NCI-H82 (cell line): ENCODE data around the gene FLYWCH1.

Source experiments
- DNase-seq: peaks from one replicate; lab custom pipeline; 2025; lab: John Stamatoyannopoulos, UW

Gene FLYWCH1

DNA sequence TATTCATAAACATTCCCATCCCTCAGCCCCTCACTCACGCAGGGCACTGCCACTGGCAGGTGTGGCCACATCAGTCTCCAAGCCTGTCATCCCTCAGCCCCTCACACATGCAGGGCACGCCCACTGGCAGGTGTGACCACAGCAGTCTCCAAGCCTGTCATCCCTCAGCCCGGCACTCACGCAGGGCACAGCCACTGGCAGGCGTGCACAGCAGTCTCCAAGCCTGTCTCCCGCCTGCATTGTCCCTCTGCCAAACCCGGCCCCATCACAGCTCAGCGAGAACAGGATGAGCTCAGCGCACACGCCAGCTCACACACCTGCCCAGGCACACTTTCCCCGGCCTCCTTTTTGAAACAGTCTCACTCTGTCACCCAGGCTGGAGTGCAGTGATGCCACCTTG lies 40.9 kb downstream of the FLYWCH1 start:
- DNase-seq: no peak

DNA sequence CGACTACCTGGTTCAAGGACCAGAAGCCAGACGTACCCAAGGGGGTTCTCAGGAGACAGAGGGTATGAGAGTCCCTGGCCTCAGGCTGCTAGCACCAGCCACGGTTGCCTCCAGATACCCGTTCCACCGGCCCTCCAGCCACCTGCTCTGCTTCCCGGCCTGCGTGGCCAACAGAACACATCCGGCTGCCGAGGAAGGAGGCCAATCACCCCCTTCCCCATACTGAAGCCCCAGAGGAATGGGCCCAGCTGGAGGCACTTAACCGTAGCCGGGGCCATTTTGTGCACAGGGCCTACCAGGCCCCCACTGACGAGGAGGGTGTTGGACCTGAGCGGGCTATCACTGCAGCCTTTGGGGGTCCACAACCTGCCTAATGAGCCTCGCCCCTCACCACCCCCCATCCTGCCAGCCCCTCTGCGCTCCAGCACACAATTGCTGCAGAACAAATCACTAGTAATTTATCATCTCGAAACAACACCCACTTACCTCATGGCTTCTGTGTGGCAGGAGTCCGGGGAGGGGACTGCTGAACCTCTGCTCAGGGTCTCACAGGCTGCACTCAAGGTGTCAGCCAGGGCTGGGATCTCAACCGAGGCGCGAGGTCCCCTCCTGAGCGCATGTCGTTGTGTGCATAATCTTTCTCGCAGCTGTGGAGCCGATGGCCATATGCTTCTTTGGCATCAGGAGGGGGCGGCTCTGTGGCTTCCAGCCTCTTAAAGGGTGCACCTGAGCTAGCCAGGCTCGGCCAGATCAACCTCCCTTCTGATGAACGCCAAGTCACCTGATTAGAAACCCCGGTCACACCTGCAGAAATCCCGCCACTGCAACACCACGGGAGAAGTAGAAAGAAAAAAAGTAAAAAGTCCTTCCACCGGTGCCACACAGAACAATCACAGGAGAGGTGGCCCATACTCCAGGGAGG lies 42.2 kb downstream of the FLYWCH1 start:
- peak; percentile 91 for DNase-seq

DNA sequence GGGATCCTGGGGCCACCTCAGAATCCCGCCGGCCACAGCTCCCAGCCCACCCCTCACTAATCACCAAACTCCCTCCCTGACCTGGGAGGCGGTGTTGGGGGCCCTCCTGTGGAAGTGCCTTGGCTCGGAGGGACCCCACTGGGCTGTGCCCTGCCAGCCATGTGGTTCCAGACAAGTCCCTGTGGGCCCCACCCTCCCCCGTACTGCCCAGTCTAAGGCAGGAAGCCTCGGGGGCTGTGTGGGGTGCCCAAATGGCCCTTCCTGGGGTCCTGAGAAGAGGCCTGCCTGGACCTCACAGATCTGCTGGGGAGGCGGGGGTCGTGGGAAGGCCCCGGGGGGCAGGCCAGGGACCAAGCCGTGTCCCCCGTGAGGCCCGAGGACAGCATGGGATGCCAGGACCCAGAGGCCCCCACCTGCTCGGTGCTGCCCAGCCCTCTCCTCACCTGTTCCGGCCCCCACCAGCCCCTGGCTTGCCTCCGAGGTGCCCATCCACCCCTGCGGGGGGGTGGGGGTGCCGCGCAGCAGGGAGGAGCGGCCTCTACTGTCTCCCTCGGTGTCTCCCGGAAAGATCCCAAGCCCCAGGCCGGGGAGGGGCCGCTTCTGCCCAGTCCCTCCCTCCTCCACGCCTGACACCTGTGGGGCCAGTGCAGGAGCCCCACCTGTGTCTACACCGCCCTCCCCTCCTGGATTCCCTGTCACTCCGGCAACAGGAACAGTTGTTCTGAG lies 43.1 kb downstream of the FLYWCH1 start:
- DNase-seq: no peak

DNA sequence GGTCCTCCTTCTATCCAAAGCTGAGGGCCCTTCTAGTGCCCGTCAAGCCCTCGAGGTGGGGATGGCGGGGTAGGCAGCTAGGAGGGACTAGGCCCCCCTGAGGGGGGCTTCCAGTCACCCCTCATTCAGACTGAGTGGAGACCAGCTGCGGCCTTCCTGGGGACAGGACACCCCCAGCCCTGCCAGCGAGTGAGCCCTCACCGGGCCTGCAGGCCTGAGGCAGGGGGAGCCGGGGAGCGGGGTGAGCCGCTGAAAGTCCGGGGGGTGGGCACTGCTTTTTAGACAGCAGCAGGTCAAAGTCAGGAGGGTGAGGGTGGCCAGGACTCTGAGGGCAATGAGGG lies 43.7 kb downstream of the FLYWCH1 start:
- no peak for DNase-seq

DNA sequence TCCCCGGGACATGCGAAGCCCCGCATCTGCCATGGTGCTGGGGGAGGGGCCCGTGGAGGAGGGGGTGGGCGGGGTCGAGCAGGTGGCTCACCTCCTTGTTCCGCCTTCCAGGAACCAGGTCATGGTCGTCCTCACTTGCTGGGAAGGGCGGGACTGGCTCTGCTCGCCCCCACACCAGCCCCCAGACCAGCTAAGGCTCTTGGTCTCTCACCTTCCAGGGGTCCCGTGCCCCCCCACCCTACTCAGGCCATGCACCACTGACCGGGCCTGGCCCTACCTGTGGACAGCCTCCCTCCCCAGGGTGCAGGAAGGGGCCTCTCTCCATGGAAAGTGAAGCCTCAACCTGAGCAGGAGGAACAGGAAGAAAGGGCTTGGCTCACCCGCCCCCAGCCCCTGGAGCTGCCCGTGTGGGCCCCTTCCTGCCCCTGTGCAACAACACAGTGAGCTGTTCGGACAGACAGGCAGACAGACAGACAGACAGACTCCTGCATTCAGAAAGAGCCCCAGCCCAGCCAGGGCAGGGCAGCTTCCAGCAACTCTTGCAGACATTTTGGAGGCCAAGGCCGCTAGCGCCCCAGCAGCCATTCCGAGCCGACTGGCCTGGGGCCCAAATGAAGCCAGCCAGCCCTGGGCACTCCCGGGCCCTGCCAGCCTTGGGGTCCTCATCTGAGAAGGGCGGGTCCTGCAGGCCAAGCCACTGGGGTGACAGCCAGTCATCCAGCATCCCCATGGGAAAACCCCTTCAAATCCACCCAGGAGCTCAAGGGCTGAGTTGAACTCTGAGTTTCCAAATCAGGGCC lies 44.2 kb downstream of the FLYWCH1 start:
- no peak for DNase-seq

DNA sequence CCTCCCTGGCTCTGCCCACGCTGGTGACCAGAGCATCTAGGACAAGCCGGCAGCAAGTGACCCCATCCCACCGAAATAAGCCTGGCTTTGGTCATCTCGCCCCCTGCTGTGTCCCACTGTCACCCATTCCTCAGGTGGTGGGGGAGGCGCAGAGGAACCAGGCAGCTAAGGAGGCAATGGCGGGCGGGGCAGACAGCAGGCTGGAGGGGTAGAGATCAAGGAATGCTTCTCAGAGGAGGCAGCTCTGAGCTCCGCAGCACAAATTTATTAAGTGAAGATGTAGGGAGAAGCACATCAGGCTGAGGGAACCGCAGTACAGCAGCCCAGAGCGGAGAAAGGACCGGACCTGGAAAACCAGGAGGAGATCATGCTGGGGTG lies 44.8 kb downstream of the FLYWCH1 start:
- no peak for DNase-seq

DNA sequence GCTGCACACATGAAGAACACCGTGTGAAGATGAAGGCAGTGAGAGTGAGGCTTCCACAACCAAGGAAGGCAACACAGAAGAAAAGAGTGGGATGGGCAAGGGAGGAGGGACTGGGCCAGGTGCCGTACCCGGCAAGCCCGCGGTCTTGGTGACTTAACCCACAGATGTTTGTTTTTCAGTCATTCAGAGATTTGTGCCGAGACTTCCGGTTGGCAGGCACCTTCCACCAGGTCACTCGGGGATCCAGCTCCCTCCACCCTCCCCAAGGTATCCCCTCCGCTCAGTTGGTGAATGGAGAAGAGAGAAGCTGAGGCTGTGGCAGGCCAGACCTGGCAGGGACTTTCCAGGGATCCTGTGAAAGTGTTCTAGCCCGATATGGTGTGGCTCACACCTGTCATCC lies 47.5 kb downstream of the FLYWCH1 start:
- DNase-seq: no peak

DNA sequence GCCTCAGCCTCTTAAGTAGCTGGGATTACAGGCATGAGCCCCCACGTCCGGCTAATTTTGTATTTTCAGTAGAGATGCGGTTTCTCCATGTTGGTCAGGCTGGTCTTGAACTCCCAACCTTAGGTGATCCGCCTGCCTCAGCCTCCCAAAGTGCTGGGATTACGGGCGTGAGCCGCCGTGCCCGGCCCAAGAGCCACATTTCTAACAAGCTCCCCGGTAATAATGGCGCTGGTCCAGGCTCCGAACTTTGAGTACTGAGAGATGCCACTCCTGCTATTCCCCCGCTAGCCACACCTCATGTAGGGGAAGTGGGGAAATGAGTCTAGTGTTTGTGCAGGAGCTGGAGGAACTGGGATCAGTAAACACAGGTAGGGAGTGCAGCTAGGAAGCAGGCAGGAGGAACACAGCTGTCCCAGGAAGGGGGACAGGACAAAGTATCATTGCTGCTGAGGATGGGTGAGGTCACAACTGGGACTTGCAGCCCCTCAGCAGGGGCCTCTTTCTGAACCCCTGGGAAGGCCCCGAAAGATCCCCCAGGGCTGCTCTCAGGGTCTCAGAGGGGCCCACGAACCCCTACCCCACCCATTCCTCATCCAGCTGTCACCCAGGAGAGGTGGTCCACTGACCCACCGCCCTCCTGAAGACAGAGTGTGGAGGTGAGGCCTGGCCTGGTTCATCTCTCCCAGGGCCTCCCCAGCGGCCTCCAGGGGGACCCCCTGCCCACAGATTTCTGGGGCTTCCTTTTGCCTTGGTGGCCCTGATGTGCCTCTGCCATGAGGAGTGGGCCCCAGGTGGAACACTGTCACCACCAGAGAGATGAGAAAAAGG lies 48.7 kb downstream of the FLYWCH1 start:
- DNase-seq: peak; percentile 37

DNA sequence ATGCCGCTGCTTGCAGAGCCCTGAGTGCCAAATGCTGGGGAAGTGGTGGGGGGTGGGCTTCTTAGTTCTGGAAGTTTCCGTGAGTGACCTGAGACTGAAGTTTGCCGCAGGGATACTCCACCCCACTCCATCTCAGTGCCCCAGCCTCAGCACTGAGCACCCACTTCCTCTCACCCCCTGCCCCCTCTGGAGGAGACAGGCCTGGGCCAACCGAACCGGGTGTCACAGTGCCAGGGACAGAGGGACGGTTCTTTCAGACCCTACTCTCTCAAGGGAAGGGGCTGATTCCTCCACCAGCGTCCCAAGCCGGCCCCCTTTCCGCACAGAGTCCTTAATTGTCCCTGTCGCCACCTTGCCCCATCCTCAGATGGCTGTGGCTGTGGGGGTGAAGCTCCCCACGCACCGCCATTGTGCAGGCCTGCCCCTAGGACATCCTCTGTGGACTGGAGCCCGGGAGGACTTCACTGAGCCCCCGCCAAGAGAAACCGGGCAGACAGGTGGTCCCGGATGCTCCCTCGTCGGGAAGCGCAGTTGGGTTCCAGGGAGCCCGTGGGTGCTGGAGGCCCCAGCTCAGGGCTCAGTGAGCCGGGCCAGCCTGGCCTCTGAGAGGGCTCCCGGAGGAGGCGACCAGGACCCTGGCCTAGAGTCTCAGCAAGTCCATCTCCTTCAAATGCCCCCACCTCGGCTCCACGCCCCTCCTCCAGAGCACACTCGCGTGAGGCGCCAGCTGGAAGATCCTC lies 50.8 kb downstream of the FLYWCH1 start:
- peak; percentile 66 for DNase-seq

DNA sequence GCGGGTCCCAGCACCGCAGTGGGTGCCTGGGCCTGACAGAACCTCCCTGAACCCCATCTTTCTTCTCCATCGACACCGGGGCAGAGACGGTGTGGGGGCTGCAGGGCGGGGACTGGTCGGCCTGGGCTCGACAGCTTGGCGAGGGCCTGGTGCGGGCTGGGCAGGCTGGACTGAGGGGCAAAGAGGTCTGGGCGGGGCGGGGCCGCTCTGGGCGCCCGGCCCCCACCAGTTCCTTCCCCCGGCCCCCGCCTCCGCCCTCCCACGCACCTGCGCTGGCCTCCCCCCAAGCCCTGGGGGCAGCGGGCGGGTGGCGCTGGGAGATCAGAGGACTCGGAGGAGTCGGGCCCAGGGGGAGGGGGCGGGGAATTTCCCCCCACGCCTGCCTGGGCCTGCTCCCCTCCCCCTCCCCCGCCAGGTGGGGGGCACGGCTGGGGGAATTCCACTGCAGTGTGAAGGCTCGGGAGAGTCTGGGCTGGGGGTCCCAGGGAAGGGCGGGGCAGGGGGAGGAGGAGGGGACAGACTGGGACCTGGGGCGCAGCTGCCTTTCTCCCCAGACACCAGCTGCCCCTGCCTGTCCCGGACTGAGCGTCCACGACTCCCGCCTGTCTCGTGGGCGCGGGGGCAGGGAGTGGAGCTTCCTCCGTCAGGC lies 51.5 kb downstream of the FLYWCH1 start:
- peak; percentile 81 for DNase-seq

DNA sequence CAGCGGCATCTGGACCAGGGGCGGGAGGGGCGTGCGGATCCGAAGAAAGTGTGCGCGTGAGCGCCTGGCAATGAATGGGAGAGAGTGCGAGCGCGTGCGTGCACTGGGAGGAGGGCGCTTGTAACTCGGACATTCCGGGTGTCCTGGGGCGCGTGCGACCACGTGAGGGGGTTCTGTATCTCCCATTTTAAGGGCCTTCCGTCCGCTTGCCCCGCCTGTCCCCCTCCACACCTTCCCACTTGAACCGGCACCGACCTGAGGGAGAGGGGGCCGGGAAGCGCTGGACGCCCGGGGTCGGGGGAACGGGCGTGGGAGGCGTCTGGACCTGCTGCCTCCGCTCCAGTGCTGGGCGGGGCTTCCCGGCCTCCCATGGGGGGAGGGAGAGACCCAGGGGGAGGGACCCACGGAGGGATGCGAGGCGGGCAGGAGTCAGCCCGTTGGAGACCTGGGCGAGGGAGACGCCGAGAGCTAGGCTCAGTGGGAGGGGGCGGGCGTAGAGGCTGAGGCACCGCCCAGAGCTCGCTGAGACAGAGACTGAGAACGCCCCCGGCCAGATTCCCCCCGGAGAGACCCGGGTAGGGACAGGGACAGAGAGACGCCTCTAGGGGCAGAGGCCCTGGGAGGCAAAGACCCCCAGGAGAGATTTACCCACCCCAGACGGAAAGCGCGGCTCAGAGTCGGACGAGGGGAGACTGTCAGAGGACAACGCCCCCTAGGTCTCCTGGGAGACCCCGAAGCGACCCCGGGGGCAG lies 52.2 kb downstream of the FLYWCH1 start, which contains the start of gene KREMEN2:
TSS of gene KREMEN2 (plus strand) at position 553 of the 752 bp plus-strand sequence. CDS start 246 bp downstream, outside the sequence.
- DNase-seq: peak; percentile 98

DNA sequence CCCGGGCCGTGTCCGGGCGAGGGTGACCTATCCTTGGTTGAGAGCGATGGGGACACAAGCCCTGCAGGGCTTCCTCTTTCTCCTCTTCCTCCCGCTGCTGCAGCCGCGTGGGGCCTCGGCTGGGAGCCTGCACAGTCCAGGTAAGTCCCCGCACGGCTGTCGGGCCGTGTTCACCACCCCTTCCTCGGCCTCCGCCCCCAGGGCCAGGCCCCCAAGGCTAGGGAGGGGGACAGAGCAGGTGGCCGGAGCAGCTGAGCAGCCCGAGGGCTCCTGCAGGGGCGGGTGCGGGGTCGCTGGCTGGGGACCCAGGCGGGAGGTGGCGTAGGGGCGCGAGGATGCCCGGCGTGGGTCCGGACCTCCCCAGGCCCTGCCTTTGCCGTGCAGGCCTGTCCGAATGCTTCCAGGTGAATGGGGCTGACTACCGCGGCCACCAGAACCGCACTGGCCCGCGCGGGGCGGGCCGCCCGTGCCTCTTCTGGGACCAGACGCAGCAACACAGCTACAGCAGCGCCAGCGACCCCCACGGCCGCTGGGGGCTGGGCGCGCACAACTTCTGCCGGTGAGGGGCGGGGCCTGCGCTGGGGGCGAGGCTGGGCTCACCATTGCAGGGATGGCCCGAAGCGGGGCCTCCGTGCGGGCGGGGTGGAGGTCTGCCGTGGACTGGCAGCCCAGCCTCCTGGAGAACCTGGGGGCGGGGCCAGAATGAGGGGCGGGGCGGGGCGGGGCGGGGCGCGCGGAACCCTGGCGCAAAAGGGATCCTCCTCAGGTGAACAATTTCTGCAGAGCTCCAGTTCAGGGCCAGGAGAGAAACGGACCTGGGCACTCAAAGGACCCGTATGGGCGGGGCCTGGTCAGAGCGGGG lies 53.0 kb downstream of the FLYWCH1 start:
- peak; percentile 97 for DNase-seq

DNA sequence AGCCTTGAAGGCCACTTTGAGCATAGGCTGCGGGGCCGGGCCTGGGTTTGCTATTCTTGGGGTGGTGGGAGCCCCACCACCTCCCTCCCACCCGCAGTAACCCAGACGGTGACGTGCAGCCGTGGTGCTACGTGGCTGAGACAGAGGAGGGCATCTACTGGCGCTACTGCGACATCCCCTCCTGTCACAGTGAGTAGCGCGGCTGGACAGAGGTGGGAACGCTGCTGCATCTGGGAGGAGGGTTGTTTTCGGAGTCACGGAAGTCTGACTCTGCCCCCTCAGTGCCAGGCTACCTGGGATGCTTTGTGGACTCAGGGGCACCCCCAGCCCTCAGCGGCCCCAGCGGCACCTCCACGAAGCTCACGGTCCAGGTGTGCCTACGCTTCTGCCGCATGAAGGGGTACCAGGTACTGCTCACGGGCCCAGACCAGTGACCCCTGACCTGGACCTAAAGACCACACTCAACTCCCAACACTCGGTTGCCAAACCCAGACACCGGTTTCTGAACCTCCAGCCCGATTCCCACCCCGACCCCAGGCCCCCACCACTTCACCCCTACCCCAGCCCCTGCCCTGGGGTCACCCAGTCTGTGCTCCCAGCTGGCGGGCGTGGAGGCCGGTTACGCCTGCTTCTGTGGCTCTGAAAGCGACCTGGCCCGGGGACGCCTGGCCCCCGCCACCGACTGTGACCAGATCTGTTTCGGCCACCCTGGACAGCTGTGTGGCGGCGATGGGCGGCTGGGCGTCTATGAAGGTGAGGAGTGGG lies 54.5 kb downstream of the FLYWCH1 start:
- DNase-seq: no peak

DNA sequence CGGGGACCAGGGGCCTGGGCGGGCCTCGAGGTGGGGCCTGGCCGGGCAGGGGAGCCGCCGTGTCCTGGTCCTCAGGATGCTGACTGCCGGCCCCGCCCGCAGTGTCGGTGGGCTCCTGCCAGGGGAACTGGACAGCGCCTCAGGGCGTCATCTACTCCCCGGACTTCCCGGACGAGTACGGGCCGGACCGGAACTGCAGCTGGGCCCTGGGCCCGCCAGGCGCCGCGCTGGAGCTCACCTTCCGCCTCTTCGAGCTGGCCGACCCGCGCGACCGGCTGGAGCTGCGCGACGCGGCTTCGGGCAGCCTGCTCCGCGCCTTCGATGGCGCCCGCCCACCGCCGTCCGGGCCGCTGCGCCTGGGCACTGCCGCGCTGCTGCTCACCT lies 55.1 kb downstream of the FLYWCH1 start:
- DNase-seq: no peak

DNA sequence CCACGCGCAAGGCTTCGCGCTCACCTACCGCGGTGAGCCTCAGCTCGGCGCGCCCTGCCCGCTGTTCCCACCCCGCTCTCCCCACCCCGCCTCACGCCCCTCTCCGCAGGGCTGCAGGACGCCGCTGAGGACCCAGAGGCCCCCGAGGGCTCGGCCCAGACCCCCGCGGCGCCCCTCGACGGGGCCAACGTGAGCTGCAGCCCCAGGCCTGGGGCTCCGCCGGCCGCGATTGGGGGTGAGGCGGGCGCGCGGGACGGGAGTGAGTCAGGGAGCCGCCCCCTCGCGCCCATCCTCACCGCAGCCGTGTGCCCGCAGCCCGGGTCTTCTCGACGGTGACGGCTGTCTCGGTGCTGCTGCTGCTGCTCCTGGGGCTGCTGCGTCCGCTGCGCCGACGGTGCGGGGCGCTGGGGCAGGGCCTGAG lies 55.5 kb downstream of the FLYWCH1 start:
- DNase-seq: no peak

DNA sequence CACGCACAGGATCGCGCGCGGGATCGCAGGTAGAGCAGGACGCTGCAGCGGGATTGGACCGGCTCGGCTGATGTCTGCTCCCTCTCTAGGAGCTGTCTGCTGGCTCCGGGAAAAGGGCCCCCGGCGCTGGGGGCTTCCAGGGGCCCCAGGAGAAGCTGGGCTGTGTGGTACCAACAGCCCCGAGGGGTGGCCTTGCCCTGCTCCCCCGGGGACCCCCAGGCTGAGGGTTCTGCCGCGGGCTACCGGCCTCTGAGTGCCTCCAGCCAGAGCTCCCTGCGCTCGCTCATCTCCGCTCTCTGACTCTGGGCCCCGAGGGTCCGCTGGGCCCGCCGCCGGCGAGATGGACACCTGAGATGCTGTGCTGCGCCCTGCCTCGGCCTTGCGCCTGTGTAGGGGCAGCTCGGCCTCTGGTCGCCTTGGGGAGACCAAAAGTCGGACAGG lies 56.0 kb downstream of the FLYWCH1 start:
- no peak for DNase-seq

DNA sequence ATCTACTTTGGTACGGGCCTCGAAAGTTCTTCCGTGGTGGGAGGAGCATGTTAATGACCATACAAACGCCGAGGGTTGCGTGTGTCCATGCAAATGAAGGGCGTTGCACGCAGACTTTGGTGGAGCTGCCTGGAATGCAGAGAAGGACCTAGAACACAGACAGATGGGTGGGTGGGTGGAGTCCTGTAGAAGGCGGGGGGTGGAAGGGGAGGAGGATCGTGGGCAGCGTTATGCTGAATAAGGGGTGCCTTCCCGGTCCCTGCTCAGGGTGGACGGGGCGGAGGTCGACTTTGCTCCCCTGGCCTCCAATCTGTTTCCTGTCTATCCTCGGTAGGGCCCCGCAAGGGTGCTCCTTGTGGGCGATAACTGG lies 56.6 kb downstream of the FLYWCH1 start:
- DNase-seq: peak; percentile 82
